GM12878 (cell line): ENCODE results near the gene ALG10B. TPM values are rescaled to one million over a fixed set of nuclear protein-coding genes. Genes with fewer than 3 reads are reported as not detected.

Experiments
- ATAC-seq: fragments of 200-7000 bp; cut with Tn5 transposase; 3 replicates; pipeline ENCODE4 v1.9.1; 2020; ENCODE audit warnings: mild to moderate bottlenecking, moderate library complexity
- BruUV-seq: library from RNA; stranded (reverse); fragments of 400-500 nt; replicated peaks from 2 replicates; lab custom pipeline; 2021; lab: Mats Ljungman, UMichigan
- CTCF ChIA-PET: fragments of 300-600 bp; sonication (Branson Sonifier 250); formaldehyde crosslinking; extraction: SDS; loops from one replicate; lab custom pipeline; 2021; ENCODE audit warnings: inconsistent platforms; lab: Yijun Ruan, JAX
- POLR2A ChIA-PET: fragments of 350-600 bp; formaldehyde crosslinking; extraction: SDS; loops from one replicate; lab custom pipeline; 2021; ENCODE audit warnings: inconsistent platforms; lab: Charles Lee
- RAD21 ChIA-PET: fragments of 300-600 bp; sonication (Branson Sonifier 250); formaldehyde crosslinking; loops from one replicate; lab custom pipeline; 2023; ENCODE audit warnings: antibody characterized with exemption; ENCODE audit not compliant: unreplicated experiment; lab: Charles Lee
- SMC1A ChIA-PET: fragments of 300-600 bp; sonication (Branson Sonifier 250); formaldehyde crosslinking; loops from one replicate; lab custom pipeline; 2023; ENCODE audit not compliant: unreplicated experiment, uncharacterized antibody; lab: Charles Lee
- DNase-seq: peaks from one replicate; pipeline ENCODE4 v3.0.0-alpha.2; 2011; ENCODE audit warnings: low read depth, low spot score
- FAIRE-seq: peaks from 3 replicates; lab custom pipeline; 2011; peaks lifted over from hg19 to GRCh38; lab: Jason Lieb, UNC
- H2AFZ ChIP-seq: 2 replicates; pipeline ENCODE4 v1.6.0; 2011; ENCODE audit warnings: low read depth, low read length, control low read depth; ENCODE audit not compliant: control insufficient read depth
- H3K27ac ChIP-seq: 2 replicates; pipeline ENCODE4 v1.5.1; 2011; ENCODE audit warnings: control low read depth; ENCODE audit not compliant: control insufficient read depth, insufficient read depth
- H3K27me3 ChIP-seq, 2 experiments: replicated peaks in 1 of 2; 2 replicates each; pipeline versions ENCODE4 v1.6.0 to v1.6.1; 2011; ENCODE audit warnings: low read length in 1 of 2; ENCODE audit not compliant: control insufficient read depth in 2 of 2, insufficient read depth in 2 of 2
- H3K36me3 ChIP-seq, 2 experiments: 2 replicates each; pipeline ENCODE4 v1.5.1; 2011; ENCODE audit warnings: low read length in 1 of 2; ENCODE audit not compliant: control insufficient read depth in 2 of 2, insufficient read depth in 2 of 2
- H3K4me1 ChIP-seq: 2 replicates; pipeline ENCODE4 v1.6.1; 2011; ENCODE audit warnings: mild to moderate bottlenecking, low read length, moderate library complexity, mixed read lengths; ENCODE audit not compliant: control insufficient read depth, insufficient read depth
- H3K4me2 ChIP-seq: 2 replicates; pipeline ENCODE4 v1.6.0; 2011; ENCODE audit warnings: control low read depth; ENCODE audit not compliant: control insufficient read depth, insufficient read depth
- H3K4me3 ChIP-seq: fragments of 200-600 bp; sonication (generic); 2 replicates; pipeline ENCODE4 v1.5.1; 2016
- H3K79me2 ChIP-seq: 2 replicates; pipeline ENCODE4 v1.6.0; 2011; ENCODE audit warnings: low read length; ENCODE audit not compliant: control insufficient read depth, insufficient read depth
- H3K9ac ChIP-seq: 2 replicates; pipeline ENCODE4 v1.8.0; 2011; ENCODE audit warnings: low read length, control low read depth, mixed read lengths; ENCODE audit not compliant: control insufficient read depth, insufficient read depth
- H3K9me3 ChIP-seq: replicated peaks from 3 replicates; pipeline ENCODE4 v1.5.1; 2011; ENCODE audit warnings: mild to moderate bottlenecking, low read length; ENCODE audit not compliant: control insufficient read depth, insufficient read depth
- H4K20me1 ChIP-seq: 2 replicates; pipeline ENCODE4 v1.6.0; 2011; ENCODE audit not compliant: control insufficient read depth, insufficient read depth
- CBFB ChIP-seq: IDR thresholded peaks from 2 replicates; pipeline ENCODE4 v1.6.1; 2016; ENCODE audit warnings: antibody characterized with exemption, low read depth
- EZH2 ChIP-seq: IDR thresholded peaks from 2 replicates; pipeline ENCODE4 v1.6.1; 2012; ENCODE audit warnings: low read depth, mild to moderate bottlenecking, control low read depth, inconsistent platforms, low read length, borderline replicate concordance; ENCODE audit not compliant: control insufficient read depth
- GABPA ChIP-seq: IDR thresholded peaks from 2 replicates; pipeline ENCODE4 v1.6.1; 2014; ENCODE audit warnings: antibody characterized with exemption, low read depth, mild to moderate bottlenecking, inconsistent platforms
- HDAC2 ChIP-seq: fragments of 200-600 bp; sonication (generic); IDR thresholded peaks from 2 replicates; pipeline ENCODE4 v1.6.1; 2017
- JUND ChIP-seq: IDR thresholded peaks from 2 replicates; pipeline ENCODE4 v1.6.1; 2012; ENCODE audit warnings: low read depth, mild to moderate bottlenecking, low read length, improper control_type of control experiment, moderate library complexity
- MYC ChIP-seq: IDR thresholded peaks from 2 replicates; pipeline ENCODE4 v1.6.1; 2011; ENCODE audit warnings: mild to moderate bottlenecking, low read length, moderate library complexity, inconsistent platforms; ENCODE audit not compliant: insufficient read depth, insufficient replicate concordance, insufficient read length, severe bottlenecking
- NKRF ChIP-seq: fragments of 450-650 bp; conservative IDR thresholded peaks from 2 replicates; pipeline ENCODE4 v1.6.1; 2017; ENCODE audit warnings: mild to moderate bottlenecking, moderate library complexity
- RAD21 ChIP-seq: IDR thresholded peaks from 2 replicates; pipeline ENCODE4 v1.6.1; 2011; ENCODE audit warnings: mild to moderate bottlenecking, low read depth, low read length, moderate library complexity; ENCODE audit not compliant: insufficient read depth
- RBBP5 ChIP-seq: fragments of 200-600 bp; sonication (generic); conservative IDR thresholded peaks from 2 replicates; pipeline ENCODE4 v1.6.1; 2016
- RFX5 ChIP-seq: IDR thresholded peaks from 2 replicates; pipeline ENCODE4 v1.6.1; 2011; ENCODE audit warnings: low read depth, low read length, improper control_type of control experiment
- SP1 ChIP-seq: IDR thresholded peaks from one replicate; pipeline ENCODE4 v1.6.1; 2011; ENCODE audit warnings: low read depth, low read length
- SRF ChIP-seq, 2 experiments: IDR thresholded peaks; 2 replicates each; pipeline ENCODE4 v1.6.1; 2011; ENCODE audit warnings: low read depth in 2 of 2, low read length in 2 of 2, mild to moderate bottlenecking in 1 of 2, moderate library complexity in 1 of 2
- ZNF217 ChIP-seq: fragments of 450-650 bp; IDR thresholded peaks from 2 replicates; pipeline ENCODE4 v1.6.1; 2017; ENCODE audit warnings: antibody characterized with exemption, mild to moderate bottlenecking
- in situ Hi-C: fragments of 300-500 bp; cut with MboI; formaldehyde crosslinking; loops from 9 replicates; pipeline ENCODE4 v1.14.3; 2018; ENCODE audit warnings: mixed read lengths
- intact Hi-C: fragments of 100-400 bp; cut with micrococcal nuclease; formaldehyde crosslinking; loops from one replicate; pipeline ENCODE4 v1.14.2; 2022; ENCODE audit not compliant: unreplicated experiment
- polyA plus RNA-seq, 11 experiments: library from polyadenylated mRNA; depleted of rRNA in 4 of 11; unstranded in 6 of 11; stranded (reverse) in 5 of 11; fragments of >200 nt; fragmentation: Nextera tagmentation in 4 of 11; fragmentation: Illumina TruSeq in 1 of 11; extraction: Ambion mirVana in 4 of 11; extraction: Trizol in 1 of 11; gene quantifications; 1 replicate in 1 of 11; 2 replicates in 10 of 11; pipeline versions ENCODE4 v1.2.1 to v1.2.3, GENCODE V29; 2011 to 2016; ENCODE audit warnings: inconsistent platforms in 2 of 11, missing spikeins in 2 of 11, low read depth in 1 of 11
- total RNA-seq, 4 experiments: library from RNA; depleted of rRNA in 3 of 4; stranded (reverse); fragments of >200 nt in 3 of 4; fragmentation: Illumina TruSeq in 1 of 4; extraction: Trizol in 1 of 4; gene quantifications; 2 replicates each; pipeline versions ENCODE4 v1.2.1 to v1.2.3, GENCODE V29; 2013 to 2021
- TF ChIP-seq, protein P1 (sequence below): fragments of 150-350 bp; IDR thresholded peaks from 2 replicates; pipeline ENCODE4 v1.6.1; 2016; ENCODE audit warnings: low read depth, low read length
- TF ChIP-seq, protein P2 (sequence below): IDR thresholded peaks from 2 replicates; pipeline ENCODE4 v1.6.1; 2011; ENCODE audit warnings: mild to moderate bottlenecking, low read depth, low read length, moderate library complexity; ENCODE audit not compliant: insufficient replicate concordance
- TF ChIP-seq, protein P3 (sequence below): fragments of 450-650 bp; IDR thresholded peaks from 2 replicates; pipeline ENCODE4 v1.6.1; 2017; ENCODE audit warnings: mild to moderate bottlenecking, low read depth, inconsistent platforms; ENCODE audit not compliant: poor library complexity, severe bottlenecking
- TF ChIP-seq, protein P4 (sequence below): IDR thresholded peaks from 2 replicates; pipeline ENCODE4 v1.6.1; 2011; ENCODE audit warnings: low read depth, mild to moderate bottlenecking, low read length, moderate library complexity, borderline replicate concordance; ENCODE audit errors: extremely low read depth

ALG10B gene
- total and polyA plus RNA-seq, 10 of the 15 experiments (the other 5 are each of a cell fraction or from before 2014, with no cell fraction given) = 2.0 to 23.7 (median 8.8) TPM

DNA sequence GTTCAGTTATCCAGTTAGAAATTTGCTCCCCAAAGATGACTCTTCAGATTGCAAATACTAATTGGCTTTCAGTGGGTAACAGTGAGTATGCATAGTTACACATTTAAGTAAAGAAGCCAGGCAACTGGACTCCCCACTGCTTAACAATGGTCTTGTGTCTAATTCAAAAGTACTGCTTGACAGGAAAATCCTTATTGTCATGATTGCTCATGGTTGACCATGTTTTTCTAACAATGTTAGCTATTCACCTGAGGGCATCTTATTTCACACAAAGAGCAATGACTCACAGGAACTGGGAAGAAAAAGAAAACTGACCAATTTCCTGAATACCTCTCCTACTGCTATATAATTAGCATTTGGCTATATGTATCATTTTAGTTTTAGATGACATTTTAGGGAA lies 33.7 kb upstream of the ALG10B start:
- DNase-seq (no peak), ATAC-seq (no peak), FAIRE-seq (no peak)
- Histone ChIP-seq H2AFZ (no peak overlapping the region), H3K9me3 (no peaks in the 10 kb centered on the region), H3K4me3 (no peak overlapping the region), H3K36me3 (no peaks in the 10 kb centered on the region), H3K9ac (no peak overlapping the region), H3K79me2 (no peaks in the 10 kb centered on the region), H4K20me1 (no peaks in the 10 kb centered on the region), H3K4me1 (no peaks in the 10 kb centered on the region), H3K4me2 (no peak overlapping the region), H3K27ac (no peak overlapping the region), H3K27me3 (no peaks in the 10 kb centered on the region)
- ChIA-PET CTCF (no interaction called here), RAD21 (no interaction called here), POLR2A (no interaction called here), SMC1A (no interaction called here)
- intact Hi-C loops (no loop called here), in situ Hi-C loops (no loop called here)
- BruUV-seq = no TSS peak
- TF ChIP-seq GABPA = no peak
- TF ChIP-seq RAD21 = no peak
- TF ChIP-seq, protein P1, sequence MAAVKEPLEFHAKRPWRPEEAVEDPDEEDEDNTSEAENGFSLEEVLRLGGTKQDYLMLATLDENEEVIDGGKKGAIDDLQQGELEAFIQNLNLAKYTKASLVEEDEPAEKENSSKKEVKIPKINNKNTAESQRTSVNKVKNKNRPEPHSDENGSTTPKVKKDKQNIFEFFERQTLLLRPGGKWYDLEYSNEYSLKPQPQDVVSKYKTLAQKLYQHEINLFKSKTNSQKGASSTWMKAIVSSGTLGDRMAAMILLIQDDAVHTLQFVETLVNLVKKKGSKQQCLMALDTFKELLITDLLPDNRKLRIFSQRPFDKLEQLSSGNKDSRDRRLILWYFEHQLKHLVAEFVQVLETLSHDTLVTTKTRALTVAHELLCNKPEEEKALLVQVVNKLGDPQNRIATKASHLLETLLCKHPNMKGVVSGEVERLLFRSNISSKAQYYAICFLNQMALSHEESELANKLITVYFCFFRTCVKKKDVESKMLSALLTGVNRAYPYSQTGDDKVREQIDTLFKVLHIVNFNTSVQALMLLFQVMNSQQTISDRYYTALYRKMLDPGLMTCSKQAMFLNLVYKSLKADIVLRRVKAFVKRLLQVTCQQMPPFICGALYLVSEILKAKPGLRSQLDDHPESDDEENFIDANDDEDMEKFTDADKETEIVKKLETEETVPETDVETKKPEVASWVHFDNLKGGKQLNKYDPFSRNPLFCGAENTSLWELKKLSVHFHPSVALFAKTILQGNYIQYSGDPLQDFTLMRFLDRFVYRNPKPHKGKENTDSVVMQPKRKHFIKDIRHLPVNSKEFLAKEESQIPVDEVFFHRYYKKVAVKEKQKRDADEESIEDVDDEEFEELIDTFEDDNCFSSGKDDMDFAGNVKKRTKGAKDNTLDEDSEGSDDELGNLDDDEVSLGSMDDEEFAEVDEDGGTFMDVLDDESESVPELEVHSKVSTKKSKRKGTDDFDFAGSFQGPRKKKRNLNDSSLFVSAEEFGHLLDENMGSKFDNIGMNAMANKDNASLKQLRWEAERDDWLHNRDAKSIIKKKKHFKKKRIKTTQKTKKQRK = no peak
- TF ChIP-seq, protein P2, sequence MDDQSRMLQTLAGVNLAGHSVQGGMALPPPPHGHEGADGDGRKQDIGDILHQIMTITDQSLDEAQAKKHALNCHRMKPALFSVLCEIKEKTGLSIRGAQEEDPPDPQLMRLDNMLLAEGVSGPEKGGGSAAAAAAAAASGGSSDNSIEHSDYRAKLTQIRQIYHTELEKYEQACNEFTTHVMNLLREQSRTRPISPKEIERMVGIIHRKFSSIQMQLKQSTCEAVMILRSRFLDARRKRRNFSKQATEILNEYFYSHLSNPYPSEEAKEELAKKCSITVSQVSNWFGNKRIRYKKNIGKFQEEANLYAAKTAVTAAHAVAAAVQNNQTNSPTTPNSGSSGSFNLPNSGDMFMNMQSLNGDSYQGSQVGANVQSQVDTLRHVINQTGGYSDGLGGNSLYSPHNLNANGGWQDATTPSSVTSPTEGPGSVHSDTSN = no peak
- TF ChIP-seq, protein P3, sequence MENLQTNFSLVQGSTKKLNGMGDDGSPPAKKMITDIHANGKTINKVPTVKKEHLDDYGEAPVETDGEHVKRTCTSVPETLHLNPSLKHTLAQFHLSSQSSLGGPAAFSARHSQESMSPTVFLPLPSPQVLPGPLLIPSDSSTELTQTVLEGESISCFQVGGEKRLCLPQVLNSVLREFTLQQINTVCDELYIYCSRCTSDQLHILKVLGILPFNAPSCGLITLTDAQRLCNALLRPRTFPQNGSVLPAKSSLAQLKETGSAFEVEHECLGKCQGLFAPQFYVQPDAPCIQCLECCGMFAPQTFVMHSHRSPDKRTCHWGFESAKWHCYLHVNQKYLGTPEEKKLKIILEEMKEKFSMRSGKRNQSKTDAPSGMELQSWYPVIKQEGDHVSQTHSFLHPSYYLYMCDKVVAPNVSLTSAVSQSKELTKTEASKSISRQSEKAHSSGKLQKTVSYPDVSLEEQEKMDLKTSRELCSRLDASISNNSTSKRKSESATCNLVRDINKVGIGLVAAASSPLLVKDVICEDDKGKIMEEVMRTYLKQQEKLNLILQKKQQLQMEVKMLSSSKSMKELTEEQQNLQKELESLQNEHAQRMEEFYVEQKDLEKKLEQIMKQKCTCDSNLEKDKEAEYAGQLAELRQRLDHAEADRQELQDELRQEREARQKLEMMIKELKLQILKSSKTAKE = no peak
- TF ChIP-seq NKRF = no peak
- no peak for TF ChIP-seq HDAC2
- TF ChIP-seq RBBP5 = no peak
- TF ChIP-seq RFX5 = no peak
- TF ChIP-seq, protein P4, sequence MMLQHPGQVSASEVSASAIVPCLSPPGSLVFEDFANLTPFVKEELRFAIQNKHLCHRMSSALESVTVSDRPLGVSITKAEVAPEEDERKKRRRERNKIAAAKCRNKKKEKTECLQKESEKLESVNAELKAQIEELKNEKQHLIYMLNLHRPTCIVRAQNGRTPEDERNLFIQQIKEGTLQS = no peak
- no peak for TF ChIP-seq ZNF217
- no peak for TF ChIP-seq SP1
- TF ChIP-seq EZH2 = no peak
- TF ChIP-seq MYC = no peak
- no peak for TF ChIP-seq SRF (IDR thresholded peaks at IDR 0.05; ENCODE audit: low read depth in 2 of 2, low read length in 2 of 2)
- no peak for TF ChIP-seq JUND
- TF ChIP-seq CBFB = no peak
